Endometrial microvascular endothelial cells (primary cell): Measurements from ENCODE around the gene C5AR2. TPM values are rescaled to one million over a fixed set of nuclear protein-coding genes. Genes with fewer than 3 reads are reported as not detected.
"Not testable (repeated sequence)": the region's sequence is repeated elsewhere in the genome, so short reads cannot be mapped to it uniquely, and the experiment has no call there.

Source experiments
- in situ Hi-C: cut with HindIII; loops from 2 replicates; pipeline ENCODE4 v1.10.0; 2017; ENCODE audit warnings: low sequenced_read_pairs, low pct_unique_long_range_greater_than_20kb; ENCODE audit errors: inconsistent ontology term
- total RNA-seq: library from RNA; depleted of rRNA; stranded (reverse); fragments of >200 nt; gene quantifications from one replicate; pipeline ENCODE4 v1.2.3, GENCODE V29; 2015; ENCODE audit errors: inconsistent ontology term

C5AR2 gene
- total RNA-seq, 1 donor from 2014 or later = not detected

DNA sequence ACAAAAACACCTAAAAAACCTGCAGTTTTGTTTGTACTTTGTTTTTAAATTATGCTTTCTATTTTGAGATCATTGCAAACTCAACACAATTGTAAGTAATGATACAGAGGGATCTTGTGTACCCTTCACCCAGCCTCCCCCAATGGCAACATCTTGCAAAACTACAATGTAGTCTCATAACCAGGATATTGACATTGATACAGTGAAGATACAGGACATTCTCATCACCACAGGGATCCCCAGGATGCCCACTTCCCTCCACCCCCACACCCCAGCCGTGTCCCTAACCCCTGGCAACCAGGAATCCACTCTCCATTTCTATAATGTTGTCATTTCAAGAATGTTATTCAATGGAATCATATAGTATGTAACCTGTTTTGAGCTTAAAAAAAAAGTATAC, 10.3 kb upstream of the C5AR2 start:
- in situ Hi-C loops = no loop called here

DNA sequence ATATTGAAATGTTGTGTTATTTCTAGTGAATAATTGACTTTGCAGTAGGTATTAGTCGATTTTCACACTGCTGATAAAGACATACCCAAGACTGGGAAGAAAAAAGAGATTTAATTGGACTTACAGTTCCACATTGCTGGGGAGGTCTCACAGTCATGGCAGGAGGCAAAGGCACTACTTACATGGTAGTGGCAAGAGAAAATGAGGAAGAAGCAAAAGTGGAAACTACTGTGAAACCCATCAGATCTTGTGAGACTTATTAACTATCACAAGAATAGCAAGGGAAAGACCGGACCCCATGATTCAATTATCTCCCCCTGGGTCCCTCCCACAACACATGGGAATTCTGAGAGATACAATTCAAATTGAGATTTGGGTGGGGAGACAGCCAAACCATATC, 9.9 kb upstream of the C5AR2 start:
- in situ Hi-C loops = no loop called here

DNA sequence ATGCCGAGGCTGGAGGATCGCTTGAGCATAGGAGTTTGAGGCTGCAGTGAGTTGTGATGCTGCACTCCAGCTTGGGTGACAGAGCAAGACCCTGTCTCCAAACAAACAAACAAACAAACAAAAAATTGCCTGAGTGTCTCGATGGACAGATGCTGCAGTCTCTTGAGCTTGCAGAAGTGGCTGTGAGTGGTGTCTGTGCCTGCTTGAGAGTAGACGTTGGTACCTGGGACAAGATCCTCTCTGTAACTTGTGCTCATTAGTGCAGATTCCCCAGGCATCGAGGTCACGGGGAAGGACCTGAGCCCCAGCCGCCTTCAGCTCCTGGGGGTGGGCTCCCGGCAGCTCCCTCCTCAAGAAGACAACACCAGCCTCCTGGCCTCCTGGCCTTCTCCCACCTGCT, 8.6 kb upstream of the C5AR2 start:
- in situ Hi-C loops = no loop called here

DNA sequence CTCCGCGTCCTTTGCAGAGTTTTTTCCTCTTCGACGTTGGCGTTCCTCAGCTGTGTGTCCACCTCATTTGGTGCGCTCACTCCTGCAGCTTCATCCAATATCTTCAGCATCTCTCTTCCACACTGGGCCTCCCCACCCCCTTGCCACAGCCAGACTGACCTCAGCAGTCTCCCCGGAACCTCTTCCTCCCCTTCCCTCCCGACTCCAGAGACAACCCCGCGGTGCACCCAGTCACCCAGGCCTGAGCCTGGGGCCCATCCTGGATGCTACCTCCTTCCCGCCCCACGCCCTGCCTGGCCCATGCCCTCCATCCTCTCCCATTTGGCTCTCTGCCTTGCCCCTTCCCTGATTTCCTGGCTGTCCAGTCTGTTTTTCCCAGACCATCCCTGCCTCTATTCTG, 8.1 kb upstream of the C5AR2 start:
- in situ Hi-C loops = no loop called here

DNA sequence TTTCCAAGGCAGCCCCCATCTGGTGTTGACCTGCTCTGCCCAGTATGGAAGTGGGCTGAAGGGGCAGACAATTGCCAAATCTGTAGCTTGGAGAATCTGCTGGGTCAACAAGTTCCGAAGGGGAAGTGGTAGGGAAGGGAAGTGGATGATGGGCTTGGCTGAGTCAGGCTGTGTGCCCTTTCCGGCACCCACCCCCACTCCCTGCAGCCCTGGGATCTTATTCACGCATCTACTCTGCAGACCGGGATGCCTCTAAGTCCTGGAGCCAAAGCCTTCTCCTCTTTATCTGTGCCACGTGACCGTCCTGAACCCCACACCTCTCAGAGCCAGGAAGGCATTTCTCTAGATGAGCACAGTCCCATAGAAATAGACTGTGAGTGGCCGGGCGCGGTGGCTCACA, 7.5 kb upstream of the C5AR2 start:
- in situ Hi-C loops = no loop called here

DNA sequence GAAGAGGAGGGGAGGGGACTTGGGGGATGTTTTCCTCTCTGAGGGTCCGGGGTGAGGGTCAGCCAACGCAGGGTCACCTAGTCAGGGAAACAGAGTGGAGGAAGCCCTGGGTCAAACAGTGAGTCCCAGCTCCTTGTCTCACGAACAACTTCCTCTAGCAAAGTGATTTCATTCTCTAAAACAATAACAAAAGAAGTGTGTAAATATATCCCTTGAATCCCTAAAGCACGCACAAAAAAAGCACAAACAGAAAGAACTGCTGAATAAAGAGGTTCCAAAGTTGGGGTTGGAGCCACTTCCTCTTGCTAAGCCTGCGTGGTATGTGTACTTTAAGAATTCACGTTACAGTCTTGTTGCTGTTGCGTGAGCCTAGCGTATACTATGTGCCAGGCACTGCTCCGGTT, 1.5 kb upstream of the C5AR2 start:
- in situ Hi-C loops = no loop called here

DNA sequence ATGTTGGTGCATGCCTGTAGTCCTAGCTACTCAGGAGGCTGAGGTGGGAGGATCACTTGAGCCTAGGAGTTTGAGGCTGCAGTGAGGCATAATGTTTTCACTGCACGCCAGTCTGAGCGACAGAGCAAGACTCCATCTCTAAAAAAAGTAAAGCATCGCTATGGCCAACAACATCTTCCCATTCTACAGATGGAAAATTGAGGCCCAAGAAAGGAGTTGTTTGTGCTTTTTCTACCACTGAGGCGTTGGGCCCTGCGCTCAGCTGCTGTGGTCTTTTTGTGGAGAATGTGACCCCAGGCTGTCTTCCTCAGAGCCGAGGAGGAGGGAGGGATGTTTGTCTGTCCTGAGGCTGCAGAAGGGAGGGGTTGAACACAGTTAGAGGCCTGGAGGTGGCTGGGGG, 485 bp upstream of the C5AR2 start:
- in situ Hi-C loops = no loop called here

DNA sequence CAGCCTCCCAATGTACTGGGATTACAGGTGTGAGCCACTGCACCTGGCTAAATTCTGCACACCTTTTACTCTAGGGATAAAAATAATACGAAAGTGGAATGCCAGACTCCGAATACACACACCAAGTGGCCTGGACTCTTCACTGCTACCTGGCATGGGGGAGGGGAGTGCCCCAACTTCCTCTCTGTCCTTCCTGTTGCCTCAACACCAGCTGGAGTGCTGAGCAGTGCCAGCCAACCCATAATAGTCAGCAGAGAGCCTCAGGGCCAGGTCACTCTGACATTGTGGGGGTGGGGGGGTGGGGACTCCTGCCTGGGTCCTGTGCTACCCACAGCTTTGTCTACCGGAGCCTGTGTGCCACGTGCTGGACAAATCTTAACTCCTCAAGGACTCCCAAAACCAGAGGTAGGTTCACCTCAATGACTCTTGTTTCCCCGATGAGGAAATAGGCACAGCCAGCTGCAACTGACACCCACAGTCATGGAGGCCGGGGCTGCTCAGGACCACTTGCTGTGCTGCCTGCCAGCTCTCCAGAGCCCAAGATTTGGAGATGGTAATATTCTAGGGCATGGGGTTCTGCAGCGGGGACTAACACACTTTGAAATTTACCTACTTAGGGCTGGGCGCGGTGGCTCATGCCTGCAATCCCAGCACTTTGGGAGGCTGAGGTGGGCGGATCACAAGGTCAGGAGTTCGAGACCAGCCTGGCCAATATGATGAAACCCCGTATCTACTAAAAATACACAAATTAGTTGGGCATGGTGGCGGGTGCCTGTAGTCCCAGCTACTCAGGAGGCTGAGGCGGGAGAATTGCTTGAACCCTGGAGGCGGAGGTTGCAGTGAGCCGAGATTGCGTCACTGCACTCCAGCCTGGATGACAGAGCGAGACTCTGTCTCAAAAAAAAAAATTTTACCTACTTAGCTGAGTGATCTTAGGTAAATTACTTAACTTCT, 5.1 kb downstream of the C5AR2 start:
- in situ Hi-C loops = not testable (repeated sequence)

DNA sequence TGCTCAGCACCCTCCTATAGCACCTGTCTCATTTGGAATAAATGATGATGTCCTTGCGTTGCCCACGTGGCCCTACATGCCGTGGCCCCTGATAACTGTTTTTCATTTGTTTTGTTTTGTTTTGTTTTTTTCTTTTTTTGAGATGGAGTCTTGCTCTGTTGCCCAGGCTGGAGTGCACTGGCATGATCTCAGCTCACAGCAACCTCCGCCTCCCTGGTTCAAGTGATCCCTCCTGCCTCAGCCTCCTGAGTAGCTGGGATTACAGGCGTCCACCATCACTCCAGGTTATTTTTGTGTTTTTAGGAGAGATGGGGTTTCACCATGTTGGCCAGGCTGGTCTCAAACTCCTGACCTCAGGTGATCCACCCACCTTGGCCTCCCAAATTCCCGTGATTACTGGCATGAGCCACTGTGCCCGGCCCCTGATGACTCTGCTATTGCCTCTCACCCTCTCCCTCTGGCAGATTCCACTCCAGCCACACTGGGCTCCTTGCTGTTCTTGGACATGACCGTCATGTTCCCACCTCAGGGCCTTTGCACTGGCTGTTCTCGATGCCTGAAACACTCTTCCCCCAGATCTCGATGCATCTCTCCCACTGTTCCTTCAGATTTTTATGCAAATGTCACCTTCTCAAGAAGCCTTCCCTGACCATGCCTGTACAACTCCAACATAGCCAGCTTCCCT, 7.4 kb downstream of the C5AR2 start:
- in situ Hi-C loops = no loop called here

DNA sequence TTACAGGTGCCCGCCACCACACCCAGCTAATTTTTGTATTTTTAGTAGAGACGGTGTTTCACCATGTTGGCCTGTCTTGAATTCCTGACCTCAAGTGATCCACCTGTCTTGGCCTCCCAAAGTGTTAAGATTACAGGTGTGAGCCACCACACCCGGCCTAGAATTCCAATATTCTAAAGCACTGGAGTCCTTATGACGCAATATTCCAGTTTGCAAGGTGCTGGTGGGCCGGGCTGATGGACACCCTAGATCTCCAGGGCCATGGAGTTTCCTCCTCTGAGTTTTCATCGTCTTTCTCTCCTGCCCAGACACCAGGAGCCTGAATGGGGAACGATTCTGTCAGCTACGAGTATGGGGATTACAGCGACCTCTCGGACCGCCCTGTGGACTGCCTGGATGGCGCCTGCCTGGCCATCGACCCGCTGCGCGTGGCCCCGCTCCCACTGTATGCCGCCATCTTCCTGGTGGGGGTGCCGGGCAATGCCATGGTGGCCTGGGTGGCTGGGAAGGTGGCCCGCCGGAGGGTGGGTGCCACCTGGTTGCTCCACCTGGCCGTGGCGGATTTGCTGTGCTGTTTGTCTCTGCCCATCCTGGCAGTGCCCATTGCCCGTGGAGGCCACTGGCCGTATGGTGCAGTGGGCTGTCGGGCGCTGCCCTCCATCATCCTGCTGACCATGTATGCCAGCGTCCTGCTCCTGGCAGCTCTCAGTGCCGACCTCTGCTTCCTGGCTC, 8.7 kb downstream of the C5AR2 start:
- in situ Hi-C loops = no loop called here

DNA sequence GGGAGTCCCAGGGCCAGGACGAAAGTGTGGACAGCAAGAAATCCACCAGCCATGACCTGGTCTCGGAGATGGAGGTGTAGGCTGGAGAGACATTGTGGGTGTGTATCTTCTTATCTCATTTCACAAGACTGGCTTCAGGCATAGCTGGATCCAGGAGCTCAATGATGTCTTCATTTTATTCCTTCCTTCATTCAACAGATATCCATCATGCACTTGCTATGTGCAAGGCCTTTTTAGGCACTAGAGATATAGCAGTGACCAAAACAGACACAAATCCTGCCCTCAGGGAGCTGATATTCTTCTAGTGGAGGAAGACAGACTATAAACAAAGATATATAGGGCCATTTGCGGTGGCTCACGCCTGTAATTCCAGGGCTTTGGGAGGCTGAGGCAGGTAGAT, 9.8 kb downstream of the C5AR2 start:
- in situ Hi-C loops = no loop called here

DNA sequence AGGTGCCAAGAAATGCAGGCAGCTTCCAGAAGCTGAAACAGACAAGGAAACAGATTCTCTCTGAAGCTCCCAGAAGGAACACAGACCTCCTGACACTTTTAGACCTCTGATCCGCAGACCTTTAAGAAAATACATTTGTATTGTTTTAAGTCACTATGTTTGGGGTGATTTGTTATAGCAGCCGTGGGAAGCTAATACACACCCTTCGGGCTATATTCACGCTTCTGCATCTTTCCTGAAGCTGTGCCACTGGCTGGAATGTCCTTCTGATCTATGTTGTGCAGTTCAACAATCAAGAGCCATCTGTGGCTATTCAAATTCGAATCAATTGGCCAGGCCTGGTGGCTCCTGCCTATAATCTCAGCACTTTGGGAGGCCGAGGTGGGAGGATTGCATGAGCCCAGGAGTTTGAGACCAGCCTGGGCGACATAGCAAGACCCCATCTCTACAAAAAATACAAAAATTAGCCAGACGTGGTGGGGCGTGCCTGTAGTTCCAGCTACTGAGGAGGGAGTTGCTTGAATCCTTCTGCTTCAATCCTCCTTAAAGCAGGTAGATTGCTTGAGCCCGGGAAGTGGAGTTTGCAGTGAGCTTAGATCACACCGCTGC, 11.3 kb downstream of the C5AR2 start:
- in situ Hi-C loops = no loop called here

DNA sequence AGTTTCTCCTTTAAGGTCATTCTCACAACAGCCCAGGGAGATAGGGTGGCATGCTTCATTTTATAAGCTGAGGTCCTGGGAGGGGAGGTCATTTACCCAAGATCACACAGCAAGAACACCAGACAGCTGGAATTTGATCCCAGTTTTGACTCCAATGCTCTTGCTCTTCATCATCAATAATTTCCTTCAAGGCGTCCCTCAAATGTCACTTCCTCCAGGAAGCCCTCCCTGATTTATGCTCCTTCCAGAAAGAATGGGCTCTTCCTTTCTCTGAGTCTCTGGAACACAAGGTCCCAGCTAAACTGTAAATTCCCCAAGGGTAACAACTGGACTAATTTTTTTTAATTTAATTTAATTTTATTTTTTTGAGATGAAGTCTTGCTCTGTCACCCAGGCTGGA, 12.4 kb downstream of the C5AR2 start:
- in situ Hi-C loops = no loop called here

DNA sequence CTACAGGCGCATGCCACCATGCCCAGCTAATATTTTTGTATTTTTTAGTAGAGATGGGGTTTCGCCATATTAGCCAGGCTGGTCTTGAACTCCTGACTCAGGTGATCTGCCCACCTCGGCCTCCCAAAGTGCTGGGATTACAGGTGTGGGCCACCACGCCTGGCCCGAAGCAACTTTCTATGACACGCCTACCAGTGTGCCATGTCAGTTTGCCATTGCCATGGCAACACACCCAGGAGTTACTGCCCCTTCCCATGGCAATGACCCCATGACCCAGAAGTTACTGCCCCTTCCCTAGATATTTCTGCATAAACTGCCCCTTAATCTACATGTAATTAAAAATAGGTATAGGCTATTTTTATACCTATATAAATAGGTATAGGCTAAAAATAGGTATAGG, 14.0 kb downstream of the C5AR2 start:
- in situ Hi-C loops = not testable (repeated sequence)

DNA sequence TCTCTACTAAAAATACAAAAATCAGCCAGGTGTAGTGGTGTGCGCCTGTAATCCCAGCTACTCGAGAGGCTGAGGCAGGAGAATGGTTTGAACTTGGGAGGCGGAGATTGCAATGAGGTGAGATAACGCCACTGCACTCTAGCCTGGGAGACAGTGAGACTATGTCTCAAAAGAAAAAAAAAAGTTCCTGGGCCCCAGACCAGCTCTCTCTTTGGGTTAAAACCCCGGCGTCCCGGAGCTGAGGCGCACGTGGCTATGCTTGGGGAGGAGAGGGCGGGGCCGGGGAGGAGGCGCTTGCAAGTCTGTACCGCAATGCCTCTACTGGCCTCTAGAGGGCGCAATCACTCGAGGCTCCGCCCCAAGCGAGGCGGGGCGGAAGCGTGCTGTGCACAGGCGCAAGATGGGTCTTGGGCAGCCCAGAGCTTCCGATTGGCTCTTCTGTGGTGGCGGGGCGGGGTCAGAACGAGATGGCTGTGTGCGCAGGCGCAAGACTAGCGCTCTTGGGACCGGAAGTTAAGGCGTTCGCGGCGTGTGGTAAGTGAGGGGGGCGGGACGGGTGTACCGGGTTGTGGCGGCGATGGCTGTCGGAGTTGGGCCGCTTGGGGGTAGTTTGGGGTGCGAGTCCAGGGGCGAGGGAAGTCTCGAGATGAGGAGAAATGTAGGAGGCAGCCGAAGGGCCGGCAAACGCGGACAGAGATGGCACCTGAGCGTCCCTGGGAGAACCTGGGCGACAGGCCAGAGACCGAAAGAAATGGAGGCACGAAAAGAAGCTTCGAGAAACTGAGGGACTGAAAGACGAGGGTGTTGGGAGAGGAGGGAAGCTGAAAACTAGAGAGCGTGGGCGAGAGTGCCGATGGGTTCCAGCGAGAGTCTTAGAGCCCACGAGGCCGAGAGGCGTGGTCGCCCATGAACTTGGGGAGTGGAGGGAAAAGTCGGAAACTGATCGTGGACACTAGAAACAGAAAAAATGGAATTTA, 17.1 kb downstream of the C5AR2 start, which contains the start of gene DHX34:
DHX34 (plus strand) TSS at position 497 of the 977 bp plus-strand sequence. CDS start 3,716 bp downstream, outside the sequence.
- in situ Hi-C loops = no loop called here

DNA sequence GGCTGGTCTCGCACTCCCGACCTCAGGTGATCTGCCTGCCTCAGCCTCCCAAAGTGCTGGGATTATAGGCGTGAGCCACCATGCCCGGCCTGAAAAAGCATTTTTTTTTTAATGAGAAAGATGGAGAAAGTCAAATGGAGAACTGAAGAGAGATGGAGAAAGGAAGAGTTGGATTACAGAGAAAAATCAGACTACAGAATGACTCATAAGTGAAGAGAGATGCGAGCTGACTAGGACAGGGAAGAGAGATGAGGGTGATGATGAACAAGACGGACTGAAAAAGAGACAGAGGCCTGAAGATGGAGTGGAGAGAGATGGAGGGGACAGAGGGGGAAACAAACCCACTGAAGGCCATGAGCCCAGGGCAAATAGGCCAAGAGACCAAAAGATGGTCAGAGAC, 18.7 kb downstream of the C5AR2 start:
- in situ Hi-C loops = no loop called here

DNA sequence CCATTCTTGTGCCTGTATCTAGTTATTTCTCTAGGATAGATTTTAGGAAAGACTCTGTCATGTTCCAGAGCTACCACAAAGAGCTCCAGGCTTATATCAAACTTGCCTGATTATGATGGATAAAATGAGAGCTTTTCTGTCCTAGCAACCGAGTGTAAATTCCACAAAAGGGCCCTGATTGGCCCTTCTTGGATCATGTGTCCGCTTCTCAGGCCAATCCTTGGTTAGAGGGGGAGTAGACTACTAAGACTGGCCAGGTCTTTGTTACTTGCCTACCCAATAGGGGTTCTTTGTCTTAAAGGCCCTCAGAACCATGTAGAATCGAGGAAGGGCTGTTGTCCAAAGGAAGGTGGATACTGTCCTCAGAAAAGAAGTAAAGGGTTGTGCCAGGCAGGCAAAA, 19.6 kb downstream of the C5AR2 start:
- in situ Hi-C loops = no loop called here

DNA sequence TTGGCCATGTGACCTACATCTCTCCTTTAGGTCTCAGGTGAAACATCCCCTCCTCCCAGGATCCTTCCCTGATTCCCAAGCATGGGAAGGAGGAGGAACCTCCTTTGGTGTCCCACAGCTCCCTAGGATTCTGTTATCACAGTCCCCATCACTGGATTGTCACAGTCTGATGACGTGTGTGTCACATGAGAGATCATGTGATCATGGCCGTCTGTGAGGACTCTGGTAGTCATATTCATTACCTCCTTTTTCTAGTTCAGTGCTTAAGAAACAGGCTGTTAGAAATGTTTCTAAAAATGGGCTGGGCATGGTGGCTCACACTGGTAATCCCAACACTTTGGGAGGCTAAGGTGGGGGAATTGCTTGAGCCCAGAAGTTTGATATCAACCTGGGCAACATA, 20.1 kb downstream of the C5AR2 start:
- in situ Hi-C loops = no loop called here
